Body of pancreas (tissue), 4 donors: ENCODE data around the gene OR2A14. TPM values are rescaled to one million over a fixed set of nuclear protein-coding genes. Genes with fewer than 3 reads are reported as not detected.

Experiments used
- ATAC-seq: fragments of 150-250 bp; one replicate; pipeline ENCODE4 v1.9.1; 2016
- DNase-seq, 4 donors: peaks; one replicate each; pipeline ENCODE4 v3.0.0-alpha.2; 2019
- H3K27ac ChIP-seq, 4 donors: fragments of 200-600 bp; sonication (generic); 1 replicate in 3 of 4; 2 replicates in 1 of 4; pipeline versions ENCODE4 v1.5.1 to v1.6.1; 2016 to 2019; ENCODE audit warnings: mild to moderate bottlenecking in 1 of 4, mixed read lengths in 1 of 4, moderate library complexity in 1 of 4
- H3K27me3 ChIP-seq, 2 donors: fragments of 200-600 bp; sonication (generic); one replicate each; pipeline ENCODE4 v1.6.0; 2016; ENCODE audit warnings: mild to moderate bottlenecking in 1 of 2
- H3K36me3 ChIP-seq, 2 donors: fragments of 200-600 bp; sonication (generic); replicated peaks in 1 of 2; 2 replicates each; pipeline ENCODE4 v1.5.1; 2016; ENCODE audit warnings: low read depth in 2 of 2; ENCODE audit not compliant: insufficient read depth in 1 of 2
- H3K4me1 ChIP-seq: fragments of 200-600 bp; sonication (generic); one replicate; pipeline ENCODE4 v1.6.0; 2016
- H3K4me3 ChIP-seq, 2 donors: fragments of 200-600 bp; sonication (generic); 1 replicate in 1 of 2; 2 replicates in 1 of 2; pipeline ENCODE4 v1.5.1; 2016 to 2019
- H3K9me3 ChIP-seq, 3 donors: fragments of 200-600 bp; sonication (generic); 1 replicate in 2 of 3; 2 replicates in 1 of 3; pipeline ENCODE4 v1.5.1; 2016
- CTCF ChIP-seq, 7 experiments: fragments of 450-650 bp in 4 of 7; fragments of 200-600 bp in 3 of 7; sonication (generic) in 3 of 7; IDR thresholded peaks; one replicate each; pipeline ENCODE4 v1.5.1; 2016 to 2019; ENCODE audit warnings: antibody characterized with exemption in 7 of 7
- POLR2A ChIP-seq, 3 donors: fragments of 450-650 bp; IDR thresholded peaks; one replicate each; pipeline ENCODE4 v1.6.1; 2016; ENCODE audit warnings: antibody characterized with exemption in 3 of 3, mild to moderate bottlenecking in 2 of 3
- WGBS, 2 donors: methylation state at CpG; one replicate each; pipeline ENCODE4 v1.1.5; 2017; 5-methylcytosine and 5-hydroxymethylcytosine counted together
- intact Hi-C: fragments of 100-400 bp; cut with DNase I; formaldehyde crosslinking; loops from one replicate; pipeline ENCODE4 v1.15.1; 2023
- total RNA-seq, 2 donors: library from RNA; depleted of rRNA; stranded (reverse); fragments of >200 nt; gene quantifications; one replicate each; pipeline ENCODE4 v1.1.0, GENCODE V29; 2016

The OR2A14 gene
- total RNA-seq, 2 donors from 2014 or later: not detected

GRCh38 chr7:144130730-144131129, 7.8 kb downstream of the OR2A14 start:
- Histone ChIP-seq H3K27ac (no peak overlapping the region), H3K4me3 (no peak overlapping the region), H3K9me3 (no peaks in the 10 kb centered on the region), H3K4me1 (no peaks in the 10 kb centered on the region), H3K36me3 (no peaks in the 10 kb centered on the region), H3K27me3 (no peaks in the 10 kb centered on the region)
- intact Hi-C loops: no loop called here
- DNase-seq (no peak), ATAC-seq (no peak)
- TF ChIP-seq POLR2A (IDR thresholded peaks at IDR 0.05) (no peak), CTCF (IDR thresholded peaks at IDR 0.05) (no peak)
- 70 to 78% methylated on average over 2 of the region's 2 CpGs for WGBS, 2 donors

GRCh38 chr7:144132262-144132661, 9.3 kb downstream of the OR2A14 start:
- no peak for DNase-seq
- no peak overlapping the region for H3K27ac ChIP-seq
- no peaks in the 10 kb centered on the region for H3K36me3 ChIP-seq
- TF ChIP-seq CTCF (IDR thresholded peaks at IDR 0.05) (no peak), POLR2A (IDR thresholded peaks at IDR 0.05) (no peak)
- no peaks in the 10 kb centered on the region for H3K27me3 ChIP-seq
- H3K9me3 ChIP-seq: no peaks in the 10 kb centered on the region
- H3K4me1 ChIP-seq: no peaks in the 10 kb centered on the region
- no peak for ATAC-seq
- no peak overlapping the region for H3K4me3 ChIP-seq
- WGBS, 2 donors: 60 to 71% methylated on average over 3 of the region's 3 CpGs
- intact Hi-C loops: no loop called here

DNA sequence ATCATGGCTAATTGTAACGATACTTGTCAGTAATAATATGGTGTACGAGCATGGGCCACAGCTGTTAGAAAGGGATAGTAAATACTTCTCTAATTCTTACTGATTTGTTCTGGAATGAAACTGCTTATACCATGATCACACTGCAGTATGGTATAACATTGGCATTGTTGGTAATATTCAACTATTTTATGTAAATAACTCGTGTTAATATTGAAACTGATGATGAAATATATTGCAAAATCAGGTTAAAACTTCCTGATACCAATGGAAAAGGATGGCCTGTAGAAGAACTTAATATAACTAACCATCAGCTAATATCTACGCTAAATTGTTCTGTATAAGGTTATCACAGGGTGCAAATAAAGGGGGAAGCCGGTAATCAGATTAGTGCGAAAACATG, 10.3 kb downstream of the OR2A14 start:
- Histone ChIP-seq H3K36me3 (no peaks in the 10 kb centered on the region), H3K27me3 (no peaks in the 10 kb centered on the region), H3K9me3 (no peaks in the 10 kb centered on the region), H3K27ac (no peak overlapping the region), H3K4me3 (no peak overlapping the region), H3K4me1 (no peaks in the 10 kb centered on the region)
- ATAC-seq (no peak), DNase-seq (no peak)
- 78 to 91% methylated on average over 6 of the region's 6 CpGs for WGBS, 2 donors
- intact Hi-C loops: no loop called here
- TF ChIP-seq POLR2A (IDR thresholded peaks at IDR 0.05) (no peak), CTCF (IDR thresholded peaks at IDR 0.05) (no peak)

GRCh38 chr7:144134116-144134515, 11.1 kb downstream of the OR2A14 start:
- intact Hi-C loops: no loop called here
- TF ChIP-seq CTCF (IDR thresholded peaks at IDR 0.05) (no peak), POLR2A (IDR thresholded peaks at IDR 0.05) (no peak)

GRCh38 chr7:144137501-144137900, 14.5 kb downstream of the OR2A14 start:
- ATAC-seq (no peak), DNase-seq (no peak)
- H3K4me3 ChIP-seq: no peak overlapping the region
- 68 to 70% methylated on average over 1 of the region's 1 CpG for WGBS, 2 donors
- TF ChIP-seq POLR2A (IDR thresholded peaks at IDR 0.05) (no peak), CTCF (IDR thresholded peaks at IDR 0.05) (no peak)
- no peaks in the 10 kb centered on the region for H3K4me1 ChIP-seq
- no peaks in the 10 kb centered on the region for H3K36me3 ChIP-seq
- no peak overlapping the region for H3K27ac ChIP-seq
- H3K9me3 ChIP-seq: no peaks in the 10 kb centered on the region
- no peaks in the 10 kb centered on the region for H3K27me3 ChIP-seq
- intact Hi-C loops: no loop called here

More at GRCh38 chr7:144134116-144134515, 11.1 kb downstream of the OR2A14 start:
- DNase-seq: no peak
- H3K27ac ChIP-seq: no peak overlapping the region
- ATAC-seq: no peak
- H3K4me1 ChIP-seq: no peaks in the 10 kb centered on the region
- H3K36me3 ChIP-seq: no peaks in the 10 kb centered on the region
- H3K27me3 ChIP-seq: no peaks in the 10 kb centered on the region
- no peak overlapping the region for H3K4me3 ChIP-seq
- no peaks in the 10 kb centered on the region for H3K9me3 ChIP-seq
- 55 to 56% methylated on average over 1 of the region's 1 CpG for WGBS, 2 donors
